ENCODE data around the gene ZNF138. TPM values are rescaled to one million over a fixed set of nuclear protein-coding genes. Genes with fewer than 3 reads are reported as not detected.
"Not testable (repeated sequence)": the region's sequence is repeated elsewhere in the genome, so short reads cannot be mapped to it uniquely, and the experiment has no call there.

The ZNF138 gene
- total RNA-seq, 1 experiment from 2014 or later, result 12.5 TPM

DNA sequence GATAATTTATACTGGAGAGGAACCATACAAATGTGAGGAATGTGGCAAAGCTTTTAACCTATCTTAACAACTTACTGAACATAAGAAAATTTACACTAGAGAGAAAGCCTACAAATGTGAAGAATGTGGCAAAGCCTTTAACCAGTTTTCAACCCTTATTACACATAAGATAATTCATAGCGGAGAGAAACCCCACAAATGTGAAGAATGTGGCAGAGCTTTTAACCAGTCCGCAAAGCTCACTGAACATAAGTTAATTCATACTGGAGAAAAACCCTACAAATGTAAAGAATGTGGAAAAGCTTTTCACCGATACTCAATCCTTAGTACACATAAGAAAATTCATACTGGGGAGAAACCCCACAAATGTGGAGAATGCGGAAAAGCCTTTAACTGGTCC lies 37.9 kb downstream of the ZNF138 start:
- Histone ChIP-seq H3K4me3 (ENCODE audit: low read depth, low read length) (no peak overlapping the region), H3K4me1 (peaks cover 4% of the 10 kb centered on the region; the same call in 1 of the 2 replicates), H3K9me3 (peaks cover 10% of the 10 kb centered on the region), H3K36me3 (ENCODE audit: control insufficient read depth, insufficient read depth, low read length) (no peaks in the 10 kb centered on the region), H3K27me3 (replicated peaks; ENCODE audit: control insufficient read depth, insufficient read depth, low read length) (no peaks in the 10 kb centered on the region)
- TSS peak; percentile 6 for BruUV-seq (replicated peaks)
- no peak for DNase-seq
- H3K9me3 Mint-ChIP-seq (ENCODE audit: unreplicated experiment), result peaks cover 12% of the 10 kb centered on the region
- H3K4me1 Mint-ChIP-seq (ENCODE audit: low read depth, unreplicated experiment), result no peaks in the 10 kb centered on the region
- H3K36me3 Mint-ChIP-seq (ENCODE audit: insufficient read depth, unreplicated experiment), result peaks cover 20% of the 10 kb centered on the region
- no peaks in the 10 kb centered on the region for H3K27me3 Mint-ChIP-seq (ENCODE audit: insufficient read depth, unreplicated experiment)
- intact Hi-C loops (cut with micrococcal nuclease; ENCODE audit: unreplicated experiment), result no loop called here
- ChIA-PET POLR2A (no interaction called here), CTCF (no interaction called here)
- H3K4me3 Mint-ChIP-seq (ENCODE audit: unreplicated experiment), result no peak overlapping the region
- H3K27ac Mint-ChIP-seq (ENCODE audit: unreplicated experiment), result no peak overlapping the region
- TF ChIP-seq, protein P1, sequence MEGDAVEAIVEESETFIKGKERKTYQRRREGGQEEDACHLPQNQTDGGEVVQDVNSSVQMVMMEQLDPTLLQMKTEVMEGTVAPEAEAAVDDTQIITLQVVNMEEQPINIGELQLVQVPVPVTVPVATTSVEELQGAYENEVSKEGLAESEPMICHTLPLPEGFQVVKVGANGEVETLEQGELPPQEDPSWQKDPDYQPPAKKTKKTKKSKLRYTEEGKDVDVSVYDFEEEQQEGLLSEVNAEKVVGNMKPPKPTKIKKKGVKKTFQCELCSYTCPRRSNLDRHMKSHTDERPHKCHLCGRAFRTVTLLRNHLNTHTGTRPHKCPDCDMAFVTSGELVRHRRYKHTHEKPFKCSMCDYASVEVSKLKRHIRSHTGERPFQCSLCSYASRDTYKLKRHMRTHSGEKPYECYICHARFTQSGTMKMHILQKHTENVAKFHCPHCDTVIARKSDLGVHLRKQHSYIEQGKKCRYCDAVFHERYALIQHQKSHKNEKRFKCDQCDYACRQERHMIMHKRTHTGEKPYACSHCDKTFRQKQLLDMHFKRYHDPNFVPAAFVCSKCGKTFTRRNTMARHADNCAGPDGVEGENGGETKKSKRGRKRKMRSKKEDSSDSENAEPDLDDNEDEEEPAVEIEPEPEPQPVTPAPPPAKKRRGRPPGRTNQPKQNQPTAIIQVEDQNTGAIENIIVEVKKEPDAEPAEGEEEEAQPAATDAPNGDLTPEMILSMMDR (IDR thresholded peaks at IDR 0.05; ENCODE audit: insufficient read depth in 1 of 2, low read depth in 1 of 2, low read length in 1 of 2, severe bottlenecking in 1 of 2, unreplicated experiment in 1 of 2), result no peak

DNA sequence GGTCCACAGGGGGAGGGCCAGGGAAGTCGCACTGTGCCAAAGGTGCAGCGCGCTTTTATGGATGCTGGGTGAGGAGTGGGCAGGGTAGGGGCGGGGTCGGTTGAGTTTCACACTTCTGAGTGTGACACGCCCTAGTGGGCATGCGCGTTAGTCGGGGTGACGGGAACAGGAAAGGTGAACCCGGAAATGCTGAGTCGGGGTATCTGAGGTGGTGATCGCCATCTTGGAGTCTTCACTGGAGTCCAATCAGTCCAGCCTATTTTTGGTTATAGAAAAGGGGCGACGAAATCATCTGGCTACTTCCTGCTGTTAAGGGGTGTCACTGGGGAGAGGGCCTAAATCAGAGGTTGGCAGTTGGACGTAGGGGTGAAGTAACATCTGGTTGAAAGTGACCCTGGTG lies 40.8 kb downstream of the ZNF138 start:
- DNase-seq, result no peak
- Mint-ChIP-seq H3K4me1 (ENCODE audit: low read depth, unreplicated experiment) (no peaks in the 10 kb centered on the region), H3K27ac (ENCODE audit: unreplicated experiment) (no peak overlapping the region), H3K4me3 (ENCODE audit: unreplicated experiment) (no peak overlapping the region), H3K36me3 (ENCODE audit: insufficient read depth, unreplicated experiment) (peaks cover 20% of the 10 kb centered on the region), H3K9me3 (ENCODE audit: unreplicated experiment) (peaks cover 38% of the 10 kb centered on the region), H3K27me3 (ENCODE audit: insufficient read depth, unreplicated experiment) (no peaks in the 10 kb centered on the region)
- H3K4me1 ChIP-seq, result peaks cover 4% of the 10 kb centered on the region; the same call in 1 of the 2 replicates
- no TSS peak for BruUV-seq (replicated peaks)
- H3K4me3 ChIP-seq (ENCODE audit: low read depth, low read length), result no peak overlapping the region
- TF ChIP-seq, protein P1 (IDR thresholded peaks at IDR 0.05; ENCODE audit: insufficient read depth in 1 of 2, low read depth in 1 of 2, low read length in 1 of 2, severe bottlenecking in 1 of 2, unreplicated experiment in 1 of 2), result no peak
- H3K36me3 ChIP-seq (ENCODE audit: control insufficient read depth, insufficient read depth, low read length), result no peaks in the 10 kb centered on the region
- ChIA-PET POLR2A (no interaction called here), CTCF (no interaction called here)
- peaks cover 11% of the 10 kb centered on the region for H3K9me3 ChIP-seq
- H3K27me3 ChIP-seq (replicated peaks; ENCODE audit: control insufficient read depth, insufficient read depth, low read length), result no peaks in the 10 kb centered on the region
- intact Hi-C loops (cut with micrococcal nuclease; ENCODE audit: unreplicated experiment), result no loop called here

DNA sequence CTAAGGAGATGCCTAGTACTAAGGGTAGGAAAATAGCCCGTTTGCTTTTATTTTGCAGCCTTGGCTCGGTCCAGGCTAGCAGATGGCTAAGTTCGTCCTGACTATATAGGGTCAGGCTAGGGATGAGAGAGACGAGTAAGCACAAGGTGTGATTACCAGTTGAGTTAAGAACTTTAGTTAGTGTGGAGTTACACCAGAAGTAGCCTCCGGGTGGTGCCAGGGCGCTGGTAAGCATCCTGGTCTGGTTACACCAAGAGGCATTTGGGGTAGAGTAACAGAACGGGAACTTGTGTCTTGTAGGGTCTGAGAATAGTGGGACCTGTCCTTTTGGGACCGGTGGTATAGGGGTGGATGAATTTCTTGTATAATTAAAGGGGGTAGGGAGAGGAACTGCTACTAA lies 41.6 kb downstream of the ZNF138 start:
- POLR2A ChIA-PET; H3K27me3 Mint-ChIP-seq (ENCODE audit: insufficient read depth, unreplicated experiment); BruUV-seq (replicated peaks); H3K4me3 Mint-ChIP-seq (ENCODE audit: unreplicated experiment); CTCF ChIA-PET; H3K4me3 ChIP-seq (ENCODE audit: low read depth, low read length); intact Hi-C loops (cut with micrococcal nuclease; ENCODE audit: unreplicated experiment); DNase-seq; H3K36me3 ChIP-seq (ENCODE audit: control insufficient read depth, insufficient read depth, low read length); H3K27me3 ChIP-seq (replicated peaks; ENCODE audit: control insufficient read depth, insufficient read depth, low read length); H3K4me1 Mint-ChIP-seq (ENCODE audit: low read depth, unreplicated experiment); H3K4me1 ChIP-seq; H3K27ac Mint-ChIP-seq (ENCODE audit: unreplicated experiment): not testable (repeated sequence)
- H3K36me3 Mint-ChIP-seq (ENCODE audit: insufficient read depth, unreplicated experiment), result peaks cover 18% of the 10 kb centered on the region
- peaks cover 14% of the 10 kb centered on the region for H3K9me3 ChIP-seq
- H3K9me3 Mint-ChIP-seq (ENCODE audit: unreplicated experiment), result peaks cover 38% of the 10 kb centered on the region

DNA sequence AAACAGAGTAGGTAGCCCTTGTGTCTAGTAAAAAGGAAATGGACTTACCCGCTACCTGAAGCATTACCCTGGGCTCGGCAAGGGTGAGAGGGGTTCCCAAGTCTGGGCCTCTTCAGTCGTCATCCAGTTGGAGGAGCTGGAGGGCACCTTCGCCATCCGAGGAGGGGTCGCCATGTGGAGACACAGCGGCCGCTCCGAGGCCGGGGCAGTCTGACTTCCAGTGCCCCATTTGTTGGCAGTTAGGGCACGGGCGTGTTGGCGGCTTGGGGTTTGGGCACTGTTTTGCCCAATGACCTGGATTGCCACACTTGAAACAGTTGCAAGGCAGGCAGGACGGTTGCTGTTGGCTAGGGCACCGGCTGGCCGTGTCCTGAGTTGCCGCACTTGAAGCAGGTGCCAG lies 43.8 kb downstream of the ZNF138 start:
- BruUV-seq (replicated peaks); CTCF ChIA-PET; POLR2A ChIA-PET: not testable (repeated sequence)

More for the DNA sequence above, 43.8 kb downstream of the ZNF138 start:
- intact Hi-C loops (cut with micrococcal nuclease; ENCODE audit: unreplicated experiment); H3K27me3 Mint-ChIP-seq (ENCODE audit: insufficient read depth, unreplicated experiment); H3K4me3 Mint-ChIP-seq (ENCODE audit: unreplicated experiment); H3K36me3 Mint-ChIP-seq (ENCODE audit: insufficient read depth, unreplicated experiment); H3K27ac Mint-ChIP-seq (ENCODE audit: unreplicated experiment); H3K27me3 ChIP-seq (replicated peaks; ENCODE audit: control insufficient read depth, insufficient read depth, low read length); H3K4me1 ChIP-seq; H3K4me3 ChIP-seq (ENCODE audit: low read depth, low read length); H3K4me1 Mint-ChIP-seq (ENCODE audit: low read depth, unreplicated experiment); H3K9me3 ChIP-seq; H3K36me3 ChIP-seq (ENCODE audit: control insufficient read depth, insufficient read depth, low read length); DNase-seq: not testable (repeated sequence)
- peaks cover 38% of the 10 kb centered on the region for H3K9me3 Mint-ChIP-seq (ENCODE audit: unreplicated experiment)
